Measurements from ENCODE around the gene IRF5. TPM values are rescaled to one million over a fixed set of nuclear protein-coding genes. Genes with fewer than 3 reads are reported as not detected.

Gene IRF5
- total and polyA plus RNA-seq, 4 donors: 4.3 to 6.2 (median 4.5) TPM

DNA sequence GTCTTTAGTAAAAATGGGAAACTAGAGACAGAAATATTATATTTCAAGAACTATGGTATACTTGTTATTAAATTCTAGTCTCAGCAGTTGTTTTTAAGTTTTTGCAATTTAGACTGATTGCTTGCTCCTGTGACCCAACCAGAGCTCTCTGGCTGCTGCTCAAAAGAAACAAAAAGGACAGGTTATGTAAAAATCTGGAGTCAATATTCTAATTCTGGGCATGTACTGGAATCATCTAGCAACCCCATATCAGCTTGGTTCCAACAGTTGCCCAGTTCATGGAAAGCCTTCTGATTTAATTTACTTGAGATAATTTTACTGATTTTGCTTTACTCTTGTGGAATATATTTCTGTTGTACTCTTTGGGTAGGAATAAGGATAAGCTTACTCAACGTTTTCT lies 37.5 kb upstream of the IRF5 start:
- Histone ChIP-seq H3K27ac (ENCODE audit: low read depth in 1 of 2, low read length in 2 of 2) (peak overlapping the region; percentile 73 to 84), H3K36me3 (ENCODE audit: control insufficient read depth in 4 of 4, insufficient read depth in 3 of 4, low read depth in 1 of 4, low read length in 3 of 4) (no peaks in the 10 kb centered on the region), H3K9me3 (ENCODE audit: control insufficient read depth in 4 of 4, low read length in 3 of 4) (no peaks in the 10 kb centered on the region), H3K4me3 (ENCODE audit: low read depth in 1 of 3, low read length in 3 of 3) (no peak overlapping the region), H3K27me3 (ENCODE audit: control insufficient read depth in 4 of 4, insufficient read depth in 4 of 4, low read length in 3 of 4) (no peaks in the 10 kb centered on the region), H3K9ac (ENCODE audit: low read depth in 1 of 2, low read length in 2 of 2) (no peak overlapping the region), H3K4me1 (ENCODE audit: control insufficient read depth in 4 of 4, insufficient read depth in 4 of 4, low read length in 3 of 4) (peaks cover 0 to 17% (median 13%) of the 10 kb centered on the region in 4 donors)
- TF ChIP-seq, protein P1, sequence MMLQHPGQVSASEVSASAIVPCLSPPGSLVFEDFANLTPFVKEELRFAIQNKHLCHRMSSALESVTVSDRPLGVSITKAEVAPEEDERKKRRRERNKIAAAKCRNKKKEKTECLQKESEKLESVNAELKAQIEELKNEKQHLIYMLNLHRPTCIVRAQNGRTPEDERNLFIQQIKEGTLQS (IDR thresholded peaks at IDR 0.05): no peak
- TF ChIP-seq FOXA1 (IDR thresholded peaks at IDR 0.05): no peak
- no peak for TF ChIP-seq GABPA (IDR thresholded peaks at IDR 0.05 in 1 of 2, conservative IDR thresholded peaks at IDR 0.05 in 1 of 2)
- peak; percentile 78 for TF ChIP-seq YY1 (IDR thresholded peaks at IDR 0.05)
- TF ChIP-seq JUND (IDR thresholded peaks at IDR 0.05): peak in 1 of 2 donors; percentile 11
- TF ChIP-seq RXRA (IDR thresholded peaks at IDR 0.05): peak; percentile 6 to 20
- peak; percentile 46 to 55 for TF ChIP-seq HNF4A (conservative IDR thresholded peaks at IDR 0.05)
- peak; percentile 19 for TF ChIP-seq SP1 (IDR thresholded peaks at IDR 0.05)
- no peak for TF ChIP-seq HNF4G (IDR thresholded peaks at IDR 0.05)
- TF ChIP-seq, protein P2, sequence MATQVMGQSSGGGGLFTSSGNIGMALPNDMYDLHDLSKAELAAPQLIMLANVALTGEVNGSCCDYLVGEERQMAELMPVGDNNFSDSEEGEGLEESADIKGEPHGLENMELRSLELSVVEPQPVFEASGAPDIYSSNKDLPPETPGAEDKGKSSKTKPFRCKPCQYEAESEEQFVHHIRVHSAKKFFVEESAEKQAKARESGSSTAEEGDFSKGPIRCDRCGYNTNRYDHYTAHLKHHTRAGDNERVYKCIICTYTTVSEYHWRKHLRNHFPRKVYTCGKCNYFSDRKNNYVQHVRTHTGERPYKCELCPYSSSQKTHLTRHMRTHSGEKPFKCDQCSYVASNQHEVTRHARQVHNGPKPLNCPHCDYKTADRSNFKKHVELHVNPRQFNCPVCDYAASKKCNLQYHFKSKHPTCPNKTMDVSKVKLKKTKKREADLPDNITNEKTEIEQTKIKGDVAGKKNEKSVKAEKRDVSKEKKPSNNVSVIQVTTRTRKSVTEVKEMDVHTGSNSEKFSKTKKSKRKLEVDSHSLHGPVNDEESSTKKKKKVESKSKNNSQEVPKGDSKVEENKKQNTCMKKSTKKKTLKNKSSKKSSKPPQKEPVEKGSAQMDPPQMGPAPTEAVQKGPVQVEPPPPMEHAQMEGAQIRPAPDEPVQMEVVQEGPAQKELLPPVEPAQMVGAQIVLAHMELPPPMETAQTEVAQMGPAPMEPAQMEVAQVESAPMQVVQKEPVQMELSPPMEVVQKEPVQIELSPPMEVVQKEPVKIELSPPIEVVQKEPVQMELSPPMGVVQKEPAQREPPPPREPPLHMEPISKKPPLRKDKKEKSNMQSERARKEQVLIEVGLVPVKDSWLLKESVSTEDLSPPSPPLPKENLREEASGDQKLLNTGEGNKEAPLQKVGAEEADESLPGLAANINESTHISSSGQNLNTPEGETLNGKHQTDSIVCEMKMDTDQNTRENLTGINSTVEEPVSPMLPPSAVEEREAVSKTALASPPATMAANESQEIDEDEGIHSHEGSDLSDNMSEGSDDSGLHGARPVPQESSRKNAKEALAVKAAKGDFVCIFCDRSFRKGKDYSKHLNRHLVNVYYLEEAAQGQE (IDR thresholded peaks at IDR 0.05): peak; percentile 32
- TF ChIP-seq FOXA2 (IDR thresholded peaks at IDR 0.05): no peak
- TF ChIP-seq TAF1 (conservative IDR thresholded peaks at IDR 0.05): no peak
- DNase-seq (ENCODE audit: low spot score): no peak
- 51% methylated on average over 1 of the region's 1 CpG for WGBS

DNA sequence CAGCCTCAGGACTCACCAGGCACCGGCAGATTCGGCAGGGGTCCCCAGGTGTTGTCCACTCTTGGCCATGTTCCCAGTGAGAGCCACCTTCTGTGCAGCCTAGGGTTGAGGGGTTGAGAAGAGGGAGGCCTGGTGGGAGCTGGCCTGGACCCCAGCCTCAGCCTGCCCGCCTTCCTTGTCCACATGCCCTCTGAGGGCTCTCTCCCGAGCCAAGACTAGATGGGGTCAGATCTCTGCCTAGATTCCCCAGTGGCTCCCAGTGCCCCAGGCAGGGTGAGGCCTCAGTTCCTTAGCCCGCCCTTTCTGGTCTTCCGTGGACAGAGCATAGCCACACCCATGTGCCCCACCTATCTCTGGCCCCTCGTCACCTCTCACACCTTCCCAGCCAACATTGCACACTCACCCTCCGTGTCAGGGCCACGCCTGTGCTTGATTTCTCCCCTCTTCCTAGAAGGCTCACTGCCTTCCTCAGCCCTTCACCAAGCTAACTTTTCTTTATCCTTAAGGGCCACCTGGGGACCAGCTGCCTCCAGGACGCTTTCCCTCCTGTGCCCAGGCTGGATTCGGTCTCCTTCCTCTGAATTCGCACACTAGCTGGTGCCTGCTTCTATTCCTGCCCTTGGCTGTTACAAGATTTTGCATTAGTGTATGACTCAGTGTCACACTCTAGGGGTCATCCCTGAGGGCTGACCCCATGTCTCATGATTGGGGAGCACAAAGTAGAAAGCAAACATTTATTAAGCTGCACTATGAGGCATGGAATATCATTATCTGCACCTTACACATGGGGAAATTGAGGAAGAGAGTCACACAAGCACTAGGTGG lies 34.8 kb upstream of the IRF5 start:
- TF ChIP-seq, protein P3, sequence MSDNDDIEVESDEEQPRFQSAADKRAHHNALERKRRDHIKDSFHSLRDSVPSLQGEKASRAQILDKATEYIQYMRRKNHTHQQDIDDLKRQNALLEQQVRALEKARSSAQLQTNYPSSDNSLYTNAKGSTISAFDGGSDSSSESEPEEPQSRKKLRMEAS (IDR thresholded peaks at IDR 0.05): no peak
- TF ChIP-seq EGR1 (IDR thresholded peaks at IDR 0.05; ENCODE audit: low read depth in 2 of 2): no peak
- TF ChIP-seq, protein P4, sequence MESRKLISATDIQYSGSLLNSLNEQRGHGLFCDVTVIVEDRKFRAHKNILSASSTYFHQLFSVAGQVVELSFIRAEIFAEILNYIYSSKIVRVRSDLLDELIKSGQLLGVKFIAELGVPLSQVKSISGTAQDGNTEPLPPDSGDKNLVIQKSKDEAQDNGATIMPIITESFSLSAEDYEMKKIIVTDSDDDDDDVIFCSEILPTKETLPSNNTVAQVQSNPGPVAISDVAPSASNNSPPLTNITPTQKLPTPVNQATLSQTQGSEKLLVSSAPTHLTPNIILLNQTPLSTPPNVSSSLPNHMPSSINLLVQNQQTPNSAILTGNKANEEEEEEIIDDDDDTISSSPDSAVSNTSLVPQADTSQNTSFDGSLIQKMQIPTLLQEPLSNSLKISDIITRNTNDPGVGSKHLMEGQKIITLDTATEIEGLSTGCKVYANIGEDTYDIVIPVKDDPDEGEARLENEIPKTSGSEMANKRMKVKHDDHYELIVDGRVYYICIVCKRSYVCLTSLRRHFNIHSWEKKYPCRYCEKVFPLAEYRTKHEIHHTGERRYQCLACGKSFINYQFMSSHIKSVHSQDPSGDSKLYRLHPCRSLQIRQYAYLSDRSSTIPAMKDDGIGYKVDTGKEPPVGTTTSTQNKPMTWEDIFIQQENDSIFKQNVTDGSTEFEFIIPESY (IDR thresholded peaks at IDR 0.05): no peak
- TF ChIP-seq NR2F2 (IDR thresholded peaks at IDR 0.05): no peak
- TF ChIP-seq YY1 (IDR thresholded peaks at IDR 0.05): no peak
- TF ChIP-seq RXRA (IDR thresholded peaks at IDR 0.05): no peak
- TF ChIP-seq FOXA1 (IDR thresholded peaks at IDR 0.05): no peak
- no peak for TF ChIP-seq CTCF (IDR thresholded peaks at IDR 0.05; ENCODE audit: low read depth, low read length, missing input control)
- no peak for TF ChIP-seq SP1 (IDR thresholded peaks at IDR 0.05)
- TF ChIP-seq, protein P1 (IDR thresholded peaks at IDR 0.05): no peak
- no peak for TF ChIP-seq FOXA2 (IDR thresholded peaks at IDR 0.05)
- no peak for TF ChIP-seq JUND (IDR thresholded peaks at IDR 0.05)
- TF ChIP-seq HNF4A (conservative IDR thresholded peaks at IDR 0.05): no peak
- TF ChIP-seq, protein P2 (IDR thresholded peaks at IDR 0.05): no peak
- TF ChIP-seq TAF1 (conservative IDR thresholded peaks at IDR 0.05): no peak
- no peak for TF ChIP-seq RAD21 (IDR thresholded peaks at IDR 0.05)
- no peak for TF ChIP-seq GABPA (IDR thresholded peaks at IDR 0.05 in 1 of 2, conservative IDR thresholded peaks at IDR 0.05 in 1 of 2)
- no peak for TF ChIP-seq HNF4G (IDR thresholded peaks at IDR 0.05)
- no peaks in the 10 kb centered on the region for H3K36me3 ChIP-seq (ENCODE audit: control insufficient read depth in 4 of 4, insufficient read depth in 3 of 4, low read depth in 1 of 4, low read length in 3 of 4)
- no peaks in the 10 kb centered on the region for H3K9me3 ChIP-seq (ENCODE audit: control insufficient read depth in 4 of 4, low read length in 3 of 4)
- DNase-seq (ENCODE audit: low spot score): no peak
- H3K4me1 ChIP-seq (ENCODE audit: control insufficient read depth in 4 of 4, insufficient read depth in 4 of 4, low read length in 3 of 4): peaks cover 0 to 17% (median 13%) of the 10 kb centered on the region in 4 donors
- no peak overlapping the region for H3K27ac ChIP-seq (ENCODE audit: low read depth in 1 of 2, low read length in 2 of 2)
- WGBS: 87% methylated on average over 12 of the region's 12 CpGs
- no peak overlapping the region for H3K9ac ChIP-seq (ENCODE audit: low read depth in 1 of 2, low read length in 2 of 2)
- H3K4me3 ChIP-seq (ENCODE audit: low read depth in 1 of 3, low read length in 3 of 3): no peak overlapping the region
- no peaks in the 10 kb centered on the region for H3K27me3 ChIP-seq (ENCODE audit: control insufficient read depth in 4 of 4, insufficient read depth in 4 of 4, low read length in 3 of 4)

Data from liver (tissue), 9 donors.